BLaER1 (cell line): ENCODE data around the gene TADA2A.

ENCODE experiments used
- H3K27ac ChIP-seq: shearing (Covaris generic); formaldehyde crosslinking; 2 replicates; pipeline ENCODE4 v1.8.1; 2022
- H3K27me3 ChIP-seq: shearing (Covaris generic); formaldehyde crosslinking; 2 replicates; pipeline ENCODE4 v1.8.1; 2022
- H3K36me3 ChIP-seq: shearing (Covaris generic); formaldehyde crosslinking; 2 replicates; pipeline ENCODE4 v1.8.1; 2022
- H3K4me1 ChIP-seq: shearing (Covaris generic); formaldehyde crosslinking; 2 replicates; pipeline ENCODE4 v1.8.1; 2022
- H3K4me2 ChIP-seq: shearing (Covaris generic); formaldehyde crosslinking; 2 replicates; pipeline ENCODE4 v1.8.1; 2022
- H3K4me3 ChIP-seq: shearing (Covaris generic); formaldehyde crosslinking; 2 replicates; pipeline ENCODE4 v1.8.1; 2022
- H3K9ac ChIP-seq: shearing (Covaris generic); formaldehyde crosslinking; 2 replicates; pipeline ENCODE4 v1.8.1; 2022
- H3K9me3 ChIP-seq: shearing (Covaris generic); formaldehyde crosslinking; 2 replicates; pipeline ENCODE4 v1.8.1; 2022
- H4K20me1 ChIP-seq: shearing (Covaris generic); formaldehyde crosslinking; 2 replicates; pipeline ENCODE4 v1.8.1; 2022
- Cebpa-rat ChIP-seq: shearing (Covaris generic); IDR thresholded peaks from 2 replicates; pipeline ENCODE4 v1.8.1; 2022

Gene TADA2A

DNA sequence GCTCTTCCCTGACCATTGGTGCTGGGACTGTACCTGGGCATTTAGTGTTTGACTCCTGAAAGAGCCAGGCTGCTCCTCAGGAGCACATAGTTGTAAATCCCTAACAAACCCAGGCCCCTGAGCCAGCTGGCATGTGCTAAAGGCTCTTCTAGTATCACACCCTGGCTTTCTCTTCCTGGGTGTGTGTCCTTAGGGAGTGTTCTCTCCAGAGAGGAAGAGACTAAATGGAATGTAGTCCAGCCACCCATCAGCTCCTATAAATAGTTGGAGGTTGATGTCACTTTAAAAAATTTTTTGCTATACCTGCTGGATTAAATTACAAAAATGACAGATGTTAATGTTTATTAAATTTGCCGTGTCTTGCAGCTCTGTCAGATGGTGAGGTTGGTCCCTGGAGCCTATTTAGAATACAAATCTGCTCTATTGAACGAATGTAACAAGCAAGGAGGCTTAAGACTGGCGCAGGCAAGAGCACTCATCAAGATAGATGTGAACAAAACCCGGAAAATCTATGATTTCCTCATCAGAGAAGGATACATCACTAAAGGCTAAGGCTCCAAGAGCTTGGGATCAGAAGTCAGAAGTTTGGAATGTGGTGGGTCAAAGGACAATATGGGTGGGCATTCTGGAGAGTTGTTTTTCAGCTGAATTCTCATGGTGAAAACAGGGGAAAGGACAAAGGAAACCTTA, 69.9 kb downstream of the TADA2A start:
- no peaks in the 10 kb centered on the region for H3K9me3 ChIP-seq
- no peak overlapping the region for H3K4me2 ChIP-seq
- TF ChIP-seq Cebpa-rat: no peak
- H3K36me3 ChIP-seq: peaks cover 91% of the 10 kb centered on the region
- H3K4me3 ChIP-seq: no peak overlapping the region
- no peak overlapping the region for H3K27ac ChIP-seq
- no peaks in the 10 kb centered on the region for H3K27me3 ChIP-seq
- H3K4me1 ChIP-seq: 0 out of 2 replicates have a peak, but pooled peaks cover 4% of the 10 kb centered on the region
- H4K20me1 ChIP-seq: no peaks in the 10 kb centered on the region
- no peak overlapping the region for H3K9ac ChIP-seq

DNA sequence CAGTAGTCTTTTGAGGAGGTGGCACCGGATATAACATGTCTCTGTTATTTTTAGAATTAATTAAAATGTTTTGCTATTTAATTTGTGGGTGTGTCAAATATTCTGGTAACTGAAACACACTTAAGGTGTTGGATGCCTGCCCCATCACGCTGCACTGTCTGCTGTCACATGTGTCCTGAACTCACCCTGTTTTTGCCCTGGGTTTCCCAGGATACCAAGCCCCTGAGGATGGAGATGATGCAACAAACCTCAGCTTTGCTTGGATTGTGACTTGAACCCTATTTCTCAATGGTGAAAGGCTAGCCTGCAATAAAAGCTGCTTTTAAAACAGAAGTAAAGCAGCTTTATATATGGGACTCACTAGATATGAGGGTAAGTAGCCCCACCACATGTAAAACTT, 71.5 kb downstream of the TADA2A start:
- Histone ChIP-seq H3K4me1 (peaks cover 18% of the 10 kb centered on the region), H3K9ac (no peak overlapping the region), H3K4me2 (no peak overlapping the region)

DNA sequence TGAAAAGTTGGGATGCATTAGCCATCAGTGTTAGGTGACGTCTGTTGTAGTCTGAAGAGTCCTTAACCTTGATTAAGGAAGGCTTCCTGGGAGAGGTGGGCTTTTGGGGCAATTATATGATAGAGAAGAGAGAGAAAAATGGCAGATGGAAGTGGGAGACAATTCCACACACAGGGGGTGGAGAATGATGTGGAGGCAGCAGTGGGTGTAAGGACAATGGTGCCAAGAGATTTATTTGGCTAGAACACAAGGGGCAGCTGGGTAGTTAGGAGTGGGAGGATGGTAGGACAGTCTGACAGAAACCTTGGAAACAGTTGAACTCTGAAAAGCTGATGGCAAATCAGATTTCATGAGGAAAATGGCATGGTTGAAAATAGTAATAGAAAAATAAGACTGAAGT, 72.3 kb downstream of the TADA2A start:
- Histone ChIP-seq H3K9ac (no peak overlapping the region), H3K36me3 (peaks cover 67% of the 10 kb centered on the region), H3K27ac (no peak overlapping the region), H3K4me1 (peaks cover 26% of the 10 kb centered on the region), H4K20me1 (no peaks in the 10 kb centered on the region), H3K4me3 (no peak overlapping the region), H3K27me3 (no peaks in the 10 kb centered on the region), H3K4me2 (no peak overlapping the region), H3K9me3 (no peaks in the 10 kb centered on the region)
- TF ChIP-seq Cebpa-rat: no peak

More for the DNA sequence above, 71.5 kb downstream of the TADA2A start:
- H3K9me3 ChIP-seq: no peaks in the 10 kb centered on the region
- no peak overlapping the region for H3K27ac ChIP-seq
- no peak overlapping the region for H3K4me3 ChIP-seq
- H4K20me1 ChIP-seq: no peaks in the 10 kb centered on the region
- no peak for TF ChIP-seq Cebpa-rat
- no peaks in the 10 kb centered on the region for H3K27me3 ChIP-seq
- peaks cover 75% of the 10 kb centered on the region for H3K36me3 ChIP-seq

DNA sequence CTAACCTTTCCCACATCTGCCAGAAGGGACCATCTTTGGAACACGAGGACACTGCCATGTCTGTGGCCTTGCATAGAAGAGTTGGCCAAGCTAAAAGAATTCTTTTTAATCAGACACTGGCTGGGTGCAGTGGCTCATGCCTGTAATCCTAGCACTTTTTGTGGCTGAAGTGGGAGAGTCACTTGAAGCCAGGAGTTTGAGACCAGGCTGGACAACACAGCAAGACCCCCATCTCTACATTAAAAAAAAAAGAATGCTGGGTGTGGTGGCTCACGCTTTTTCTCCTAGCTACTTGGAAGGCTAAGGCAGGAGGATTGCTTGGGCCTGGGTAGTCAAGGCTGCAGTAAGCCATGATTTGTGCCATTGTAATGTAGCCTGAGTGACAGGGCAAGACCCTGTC, 73.7 kb downstream of the TADA2A start:
- Histone ChIP-seq H3K9me3 (no peaks in the 10 kb centered on the region), H3K9ac (no peak overlapping the region), H3K4me2 (no peak overlapping the region), H3K36me3 (peaks cover 55% of the 10 kb centered on the region), H3K27ac (no peak overlapping the region), H3K4me3 (no peak overlapping the region), H4K20me1 (no peaks in the 10 kb centered on the region), H3K27me3 (no peaks in the 10 kb centered on the region), H3K4me1 (peaks cover 34% of the 10 kb centered on the region)
- TF ChIP-seq Cebpa-rat: no peak

DNA sequence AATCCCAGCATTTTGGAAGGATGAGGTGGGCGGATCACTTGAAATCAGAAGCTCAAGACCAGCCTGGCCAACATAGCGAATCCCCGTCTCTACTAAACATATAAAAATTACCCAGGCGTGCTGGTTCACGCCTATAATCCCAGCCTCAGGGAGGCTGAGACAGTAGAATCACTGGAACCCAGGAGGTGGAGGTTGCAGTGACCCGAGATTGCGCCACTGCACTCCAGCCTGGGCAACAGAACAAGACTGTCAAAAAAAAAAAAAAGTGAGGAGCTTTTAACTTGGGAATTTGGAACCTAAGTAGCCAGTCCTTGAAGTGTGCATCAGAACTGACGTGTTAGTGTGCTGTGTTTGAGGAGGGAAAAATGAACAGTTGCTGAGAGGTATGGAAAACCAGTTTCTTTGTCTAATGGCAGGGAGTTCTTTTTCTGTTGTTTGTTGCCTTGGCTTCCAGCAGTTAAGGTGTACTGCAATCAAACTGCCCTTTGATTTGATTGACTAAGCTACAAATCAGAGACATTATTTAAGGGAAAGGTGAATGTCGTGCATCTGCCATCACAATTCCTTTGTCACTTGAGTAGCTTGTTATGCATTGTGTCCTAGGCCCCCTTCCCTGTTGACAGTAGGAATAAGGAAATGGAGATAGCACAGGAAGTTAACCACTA, 74.4 kb downstream of the TADA2A start:
- Histone ChIP-seq H3K4me2 (no peak overlapping the region), H4K20me1 (no peaks in the 10 kb centered on the region), H3K4me3 (no peak overlapping the region), H3K27me3 (no peaks in the 10 kb centered on the region), H3K36me3 (peaks cover 47% of the 10 kb centered on the region), H3K4me1 (peaks cover 34% of the 10 kb centered on the region), H3K9me3 (no peaks in the 10 kb centered on the region), H3K27ac (no peak overlapping the region), H3K9ac (no peak overlapping the region)
- no peak for TF ChIP-seq Cebpa-rat

DNA sequence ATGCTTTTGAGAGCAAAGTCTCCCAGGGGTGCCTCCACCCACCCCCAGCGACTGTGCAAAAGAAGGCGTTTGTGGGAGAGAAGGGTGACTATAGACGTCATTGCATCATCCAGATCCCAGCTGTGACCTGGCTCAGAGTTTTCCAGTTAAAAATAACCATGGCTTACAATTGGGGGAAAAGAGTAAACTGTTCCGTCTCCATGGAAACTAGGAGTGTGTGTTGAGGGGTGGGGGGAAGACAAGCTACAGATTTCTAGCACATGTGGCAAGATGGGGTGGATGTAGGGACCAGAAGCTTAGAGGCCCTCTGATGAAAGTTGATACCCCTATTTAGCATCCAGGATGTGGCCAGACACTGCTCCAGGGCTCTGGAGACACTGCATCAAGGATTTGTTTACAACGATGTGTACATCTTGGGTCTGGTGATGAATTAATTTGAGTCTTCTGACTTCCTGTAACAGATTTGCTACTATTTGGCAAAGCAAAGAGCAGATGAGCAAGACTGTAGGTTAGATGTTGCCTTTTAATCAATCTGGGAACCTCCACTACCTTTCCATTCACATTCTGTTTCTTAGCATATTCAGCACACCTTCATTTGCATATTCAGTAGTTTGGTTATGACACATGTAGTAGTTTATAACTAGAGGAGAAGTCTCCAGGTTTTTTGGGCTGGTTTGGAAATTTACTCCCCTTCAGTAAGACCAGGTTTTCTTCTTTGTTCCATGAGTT, 76.8 kb downstream of the TADA2A start:
- Histone ChIP-seq H4K20me1 (no peaks in the 10 kb centered on the region), H3K9ac (no peak overlapping the region), H3K27me3 (no peaks in the 10 kb centered on the region; the same call in 1 of the 2 replicates), H3K4me2 (peak overlapping the region; percentile 65), H3K36me3 (peaks cover 24% of the 10 kb centered on the region), H3K9me3 (no peaks in the 10 kb centered on the region), H3K4me3 (no peak overlapping the region), H3K27ac (peak overlapping the region; percentile 15), H3K4me1 (peaks cover 40% of the 10 kb centered on the region)
- peak; percentile 72 for TF ChIP-seq Cebpa-rat

DNA sequence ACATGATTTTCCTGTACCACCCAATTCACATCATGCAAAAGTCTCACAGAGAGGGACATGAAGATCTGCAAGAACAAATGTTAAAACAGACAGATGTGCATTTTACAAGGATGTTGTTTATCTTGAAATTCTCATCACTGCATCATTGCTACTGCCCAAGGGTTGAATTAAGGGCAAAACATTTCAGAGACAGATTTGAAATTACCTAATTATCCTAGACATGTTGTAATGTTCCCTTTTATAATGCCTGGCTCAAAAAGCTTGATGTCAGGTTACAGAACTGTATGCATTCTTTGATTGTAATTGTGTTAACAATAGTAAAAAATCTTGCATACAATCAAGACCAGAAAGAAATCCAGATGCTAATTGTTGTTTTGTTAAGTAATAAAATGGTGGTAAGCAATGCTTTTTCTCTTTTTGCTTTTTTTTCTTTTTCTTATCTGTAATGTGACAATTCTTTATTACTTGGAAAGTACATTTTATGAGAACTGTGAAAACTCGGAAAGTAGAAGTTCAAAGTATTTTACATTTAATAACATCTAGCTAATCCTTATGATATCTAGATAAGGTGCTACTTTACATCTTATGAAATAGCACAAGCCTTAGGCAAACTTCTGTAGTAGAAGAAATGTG, 79.4 kb downstream of the TADA2A start:
- TF ChIP-seq Cebpa-rat: no peak
- no peak overlapping the region for H3K27ac ChIP-seq
- H3K27me3 ChIP-seq: peaks cover 8% of the 10 kb centered on the region; the same call in 1 of the 2 replicates
- H3K36me3 ChIP-seq: no peaks in the 10 kb centered on the region
- peaks cover 55% of the 10 kb centered on the region for H3K4me1 ChIP-seq
- H3K4me3 ChIP-seq: no peak overlapping the region
- no peaks in the 10 kb centered on the region for H3K9me3 ChIP-seq
- no peak overlapping the region for H3K9ac ChIP-seq
- H3K4me2 ChIP-seq: no peak overlapping the region
- peaks cover 9% of the 10 kb centered on the region for H4K20me1 ChIP-seq

DNA sequence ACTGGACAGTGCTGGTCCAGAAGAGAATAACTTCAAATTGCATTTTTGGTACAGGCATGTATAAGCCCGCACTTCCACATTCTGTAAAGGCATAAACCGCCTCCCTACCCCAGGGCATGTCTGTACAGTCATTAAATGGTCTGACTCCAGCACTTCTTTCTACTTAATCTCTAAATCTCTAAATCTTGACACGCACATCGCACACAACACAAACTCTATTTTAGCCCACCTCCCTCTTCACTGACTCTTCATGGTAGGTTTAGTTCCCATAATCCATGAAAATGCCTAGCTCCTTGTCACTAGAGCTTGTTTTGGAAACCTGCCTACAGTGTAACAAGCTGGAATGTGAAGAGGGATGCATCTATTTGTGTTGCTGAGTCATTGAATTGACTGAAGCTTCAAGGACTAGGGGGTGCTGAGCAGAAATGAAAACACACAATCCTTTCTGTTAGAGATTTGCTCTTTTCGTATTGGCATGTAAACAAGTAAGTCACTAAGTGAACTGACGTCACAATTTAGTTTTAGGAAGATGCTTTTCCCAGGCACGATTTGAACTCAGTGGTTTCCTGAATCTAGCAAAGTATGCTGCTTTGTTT, 81.4 kb downstream of the TADA2A start:
- no peak for TF ChIP-seq Cebpa-rat
- Histone ChIP-seq H3K9me3 (no peaks in the 10 kb centered on the region), H3K27ac (no peak overlapping the region), H3K27me3 (peaks cover 8% of the 10 kb centered on the region; the same call in 1 of the 2 replicates), H3K4me2 (peak overlapping the region; percentile 97), H3K36me3 (no peaks in the 10 kb centered on the region), H4K20me1 (peaks cover 30% of the 10 kb centered on the region), H3K4me1 (peaks cover 59% of the 10 kb centered on the region), H3K4me3 (0 out of 2 replicates have a peak overlapping the region, but pooled peaks have one; percentile 79), H3K9ac (no peak overlapping the region)

DNA sequence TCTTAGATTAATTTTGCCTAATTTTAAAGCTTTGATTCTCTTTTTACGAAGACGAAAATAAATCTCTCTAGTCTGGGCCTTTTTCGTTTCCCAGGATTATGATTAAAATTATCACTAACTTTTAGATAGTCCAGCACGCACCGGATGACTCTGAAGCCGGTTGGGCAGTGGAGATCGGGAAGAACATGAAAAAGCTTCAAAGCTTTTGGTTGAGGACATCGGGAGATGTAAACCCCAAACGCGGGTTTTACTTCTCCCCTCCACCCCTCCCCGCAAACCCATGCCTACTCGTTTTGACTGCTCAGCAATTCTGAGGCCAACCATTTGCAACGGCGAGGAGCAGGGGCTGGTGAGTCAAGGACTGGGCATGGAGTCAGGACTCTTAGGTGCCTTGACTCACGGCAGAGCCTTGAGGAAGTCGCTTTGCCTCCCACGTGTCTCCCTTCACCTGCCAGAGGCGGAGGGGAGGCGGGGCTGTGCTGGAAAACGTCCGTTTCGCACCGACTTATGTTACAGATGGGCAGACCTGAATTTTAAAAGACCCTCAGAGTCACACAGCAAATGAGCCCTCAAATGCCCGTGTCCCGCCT, 82.0 kb downstream of the TADA2A start:
- H3K27ac ChIP-seq: peak overlapping the region; percentile 74
- TF ChIP-seq Cebpa-rat: no peak

More for the DNA sequence above, 82.0 kb downstream of the TADA2A start:
- H3K9me3 ChIP-seq: no peaks in the 10 kb centered on the region
- H3K4me1 ChIP-seq: peaks cover 59% of the 10 kb centered on the region
- H3K4me2 ChIP-seq: peak overlapping the region; percentile 97
- H3K27me3 ChIP-seq: peaks cover 8% of the 10 kb centered on the region; the same call in 1 of the 2 replicates
- peaks cover 36% of the 10 kb centered on the region for H4K20me1 ChIP-seq
- no peaks in the 10 kb centered on the region for H3K36me3 ChIP-seq
- peak overlapping the region; percentile 79 for H3K4me3 ChIP-seq
- peak overlapping the region; percentile 82 for H3K9ac ChIP-seq
